GM19455 (cell line): Measurements from ENCODE around the gene OPCML.

Experiments
- ATAC-seq: cut with Tn5 transposase; IDR thresholded peaks from one replicate; pipeline ENCODE4 v1.9.1; 2021; ENCODE audit not compliant: unreplicated experiment

The OPCML gene

GRCh38 chr11:133418218-133418617, 114.1 kb downstream of the OPCML start:
- ATAC-seq = no peak

- ATAC-seq = no peak
These were observed 117.8 kb downstream of the OPCML start for GRCh38 chr11:133414506-133414905.

- no peak for ATAC-seq
These were observed 118.6 kb downstream of the OPCML start for GRCh38 chr11:133413703-133414102.

DNA sequence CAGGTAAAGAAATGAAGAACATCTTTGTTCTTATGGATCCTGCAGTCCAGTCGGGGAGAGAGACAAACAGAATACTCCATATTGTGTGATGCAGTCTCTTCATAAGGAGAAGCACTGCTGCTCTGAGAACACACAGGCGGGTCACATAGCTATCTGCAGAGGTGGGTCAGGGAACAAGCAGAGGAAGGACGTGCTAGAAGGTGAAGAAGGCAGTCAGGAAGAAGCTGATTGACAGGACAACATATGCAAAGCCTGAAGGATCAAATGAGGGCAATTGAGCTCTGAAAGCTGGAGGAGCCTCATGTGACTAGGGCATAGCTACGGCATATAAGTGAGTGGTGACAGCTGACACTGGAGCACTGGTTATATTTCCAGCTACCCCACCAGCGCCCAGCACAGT, 122.5 kb downstream of the OPCML start:
- ATAC-seq = no peak

GRCh38 chr11:133408936-133409335, 123.4 kb downstream of the OPCML start:
- no peak for ATAC-seq

DNA sequence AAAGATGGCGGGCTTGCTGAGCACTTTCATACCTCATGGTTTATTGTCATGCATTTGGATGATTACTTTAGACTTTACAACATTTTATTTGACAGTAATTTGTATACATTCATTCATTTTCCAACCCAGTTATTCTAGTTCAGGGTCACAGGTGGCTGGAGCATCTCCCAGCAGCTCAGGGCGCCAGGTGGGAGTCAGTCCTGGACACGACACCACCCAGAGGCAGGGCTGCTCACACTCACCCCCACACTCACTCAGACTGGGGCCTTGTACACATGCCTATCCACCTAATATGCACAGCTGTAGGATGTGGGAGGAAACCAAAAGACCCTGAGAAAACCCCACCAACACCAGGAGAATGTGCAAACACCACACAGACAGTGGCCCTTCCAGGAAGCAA, 123.9 kb downstream of the OPCML start:
- ATAC-seq = no peak

GRCh38 chr11:133406489-133406888, 125.8 kb downstream of the OPCML start:
- ATAC-seq = no peak

- ATAC-seq = no peak
These were observed 128.4 kb downstream of the OPCML start for GRCh38 chr11:133403900-133404299.

DNA sequence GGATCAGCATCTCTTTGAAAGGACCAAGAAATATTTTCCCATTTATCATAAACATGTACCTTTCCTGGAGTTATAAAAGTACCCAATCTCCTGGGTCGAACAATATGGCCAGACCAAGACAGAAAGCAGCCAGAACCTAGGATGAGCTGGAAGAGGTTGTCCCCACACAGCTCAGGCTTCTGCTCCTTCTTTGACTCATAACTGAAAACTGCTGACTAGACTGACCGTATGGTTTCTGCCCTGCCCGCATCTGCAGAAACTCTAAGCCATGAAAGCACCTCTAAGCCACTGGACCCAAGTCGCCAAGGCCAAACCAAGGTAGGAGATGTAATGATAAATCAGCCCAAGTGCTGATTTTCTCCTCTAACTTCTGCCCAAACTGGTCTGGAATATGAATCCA, 129.8 kb downstream of the OPCML start:
- no peak for ATAC-seq

DNA sequence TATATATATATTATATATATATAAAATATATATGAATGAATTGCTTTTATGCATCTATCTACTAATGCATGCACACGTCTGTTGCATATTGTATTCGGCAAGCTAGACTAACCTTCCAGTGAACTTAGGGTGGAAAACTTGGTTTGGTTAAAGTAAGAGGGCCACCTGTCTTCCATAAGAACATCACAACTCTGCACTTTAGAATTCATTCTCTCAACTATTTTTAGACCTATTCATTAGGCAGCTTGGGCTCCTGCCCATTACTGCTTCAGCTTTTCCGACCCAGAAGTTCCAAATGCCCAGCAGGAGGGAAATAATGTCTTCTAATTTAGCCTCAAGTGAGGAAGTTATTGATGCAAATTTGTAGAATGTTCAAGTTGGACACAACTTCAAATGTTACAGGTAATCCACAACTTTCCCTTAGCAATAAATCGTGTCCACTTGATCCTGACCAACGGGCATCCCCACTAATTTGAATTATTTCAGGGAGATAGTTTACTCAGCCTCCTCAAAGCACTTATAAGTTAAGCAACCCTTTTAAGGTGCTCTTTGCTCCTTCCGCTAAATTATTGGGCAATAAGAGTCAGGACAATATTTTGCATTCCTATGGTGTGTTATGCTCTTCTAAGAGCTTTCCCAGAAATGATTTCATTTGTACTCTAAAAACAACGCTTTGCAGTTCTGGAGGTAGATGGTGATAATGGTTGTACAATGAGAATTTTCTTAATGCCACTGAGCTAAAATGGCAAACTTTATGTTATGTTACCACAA, 132.3 kb downstream of the OPCML start:
- no peak for ATAC-seq

DNA sequence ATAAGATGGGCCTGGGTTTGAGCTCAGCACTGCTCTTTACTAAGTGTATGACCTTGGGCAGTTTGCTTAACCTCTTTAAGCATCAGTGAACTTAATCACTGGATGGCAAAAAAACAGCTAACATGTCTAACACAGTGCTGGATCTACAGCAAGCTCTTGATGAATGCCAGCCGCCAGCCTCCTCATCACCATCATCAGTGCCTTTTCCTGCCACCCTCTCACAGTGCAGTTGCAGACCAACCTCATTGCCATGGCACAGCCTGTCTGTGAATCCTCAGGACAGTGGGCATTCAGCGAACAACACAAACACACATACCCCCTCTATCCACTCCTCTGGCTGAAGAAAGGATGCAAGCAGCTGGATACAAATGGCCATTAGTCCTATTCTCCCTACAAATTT, 133.0 kb downstream of the OPCML start:
- no peak for ATAC-seq

GRCh38 chr11:133390803-133391202, 141.5 kb downstream of the OPCML start:
- no peak for ATAC-seq

GRCh38 chr11:133388975-133389568, 143.2 kb downstream of the OPCML start:
- ATAC-seq = no peak

DNA sequence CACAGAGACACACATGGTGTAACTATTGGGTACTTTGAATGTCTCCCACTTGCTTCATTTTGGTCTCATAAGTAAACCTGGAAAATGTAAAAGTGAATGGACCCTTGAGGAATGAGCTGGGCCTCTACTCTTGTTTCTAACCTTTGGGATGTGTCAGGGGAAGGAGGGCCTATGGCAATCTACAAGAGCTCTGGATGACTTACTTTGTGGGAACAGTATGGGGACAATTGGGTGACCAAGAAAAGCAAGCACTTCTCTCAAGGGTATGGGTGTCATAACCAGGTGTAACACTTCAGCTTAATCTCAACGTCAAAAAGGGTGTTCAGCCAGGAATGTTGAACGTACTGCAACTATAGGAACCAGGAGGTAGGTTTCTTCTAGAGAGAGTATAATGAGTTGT, 144.0 kb downstream of the OPCML start:
- no peak for ATAC-seq

DNA sequence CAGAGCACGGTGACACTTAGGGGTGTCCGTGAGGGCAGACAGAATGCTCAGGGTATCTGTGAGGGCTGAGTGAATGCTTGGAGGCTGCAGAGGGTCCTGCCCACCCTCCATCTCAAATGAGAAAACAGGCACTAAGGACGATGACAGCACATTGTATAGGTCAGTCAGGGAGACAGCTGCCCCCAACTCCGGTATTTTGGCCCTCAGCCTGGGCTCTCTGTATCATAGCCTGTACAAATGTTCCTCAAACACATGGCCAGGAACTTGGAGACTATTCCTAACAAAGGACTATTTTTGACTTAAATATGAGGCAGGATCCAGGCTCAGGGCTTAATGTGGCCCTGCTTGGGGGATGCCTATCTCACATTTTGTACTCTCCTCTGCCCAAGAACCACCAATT, 145.4 kb downstream of the OPCML start:
- ATAC-seq = no peak

DNA sequence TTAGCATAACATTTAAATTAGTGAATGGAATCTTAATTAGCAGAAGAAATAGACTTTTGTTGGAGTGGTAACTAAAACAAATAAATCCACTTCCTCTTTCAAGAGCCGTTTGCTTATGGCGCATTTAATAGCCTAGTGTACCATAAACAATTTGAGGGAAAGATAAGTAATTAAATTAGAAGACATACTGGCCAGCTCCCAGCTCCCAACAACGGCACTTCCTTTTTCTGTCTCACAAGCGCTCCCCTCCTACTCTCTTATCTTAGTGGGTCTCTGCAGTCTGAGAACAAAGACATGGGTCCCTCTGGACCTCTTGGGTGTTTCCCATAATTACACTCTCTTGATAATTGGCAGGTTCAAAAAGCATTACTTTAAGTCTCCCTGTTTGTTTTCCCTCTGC, 146.0 kb downstream of the OPCML start:
- ATAC-seq = no peak

GRCh38 chr11:133385781-133386180, 146.5 kb downstream of the OPCML start:
- no peak for ATAC-seq

- ATAC-seq = no peak
These were observed 147.6 kb downstream of the OPCML start for GRCh38 chr11:133384731-133385130.

GRCh38 chr11:133383689-133384088, 148.6 kb downstream of the OPCML start:
- no peak for ATAC-seq

GRCh38 chr11:133383201-133383600, 149.1 kb downstream of the OPCML start:
- ATAC-seq = no peak

DNA sequence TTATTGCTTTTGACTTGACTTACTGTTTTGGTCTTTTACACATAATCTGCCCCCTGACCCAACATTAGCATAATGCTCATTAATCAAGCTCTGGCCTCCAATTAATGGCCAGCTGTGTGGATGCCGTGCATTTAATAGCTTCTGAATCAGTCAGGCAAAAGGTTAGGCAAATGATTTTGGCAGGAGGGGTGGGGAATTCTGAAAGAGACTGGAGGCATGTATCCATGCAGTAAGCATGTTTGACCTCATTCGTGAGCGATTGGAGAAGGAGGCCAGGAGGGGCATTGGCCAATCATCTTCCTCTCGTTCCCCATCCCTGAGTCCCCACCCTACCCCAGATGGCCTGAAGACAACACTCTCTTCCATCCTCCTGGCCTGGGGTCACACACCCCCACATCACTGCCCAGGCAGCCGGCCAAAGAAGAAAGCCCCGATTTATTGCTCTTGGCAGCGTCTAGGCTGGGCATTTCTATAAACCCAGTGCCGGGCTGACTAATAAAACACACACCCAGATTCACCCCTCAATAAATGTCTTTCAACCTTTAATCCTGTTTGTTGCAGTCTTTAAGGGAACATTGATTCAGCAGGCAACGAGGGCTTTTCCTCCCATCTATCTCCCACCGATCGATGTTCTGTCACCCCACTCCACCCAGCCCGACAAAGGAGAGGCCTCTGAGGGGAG, 150.0 kb downstream of the OPCML start:
- no peak for ATAC-seq

- ATAC-seq = no peak
These were observed 150.6 kb downstream of the OPCML start for GRCh38 chr11:133381761-133382130.
